ENCODE results near the gene ARSD.

GRCh38 chrX:2931612-2932011 lies 2.5 kb upstream of the ARSD start:
- TF ChIP-seq EZH2 (IDR thresholded peaks at IDR 0.05) (no peak), POLR2AphosphoS5 (IDR thresholded peaks at IDR 0.05; ENCODE audit: borderline replicate concordance, low read depth, low read length) (no peak), FOXP2 (optimal IDR thresholded peaks at IDR 0.05; ENCODE audit: control extremely low read depth, extremely low read length, insufficient read depth) (no peak)

Data from SK-N-MC (cell line).